GM19467 (cell line): ENCODE data around the gene PFKP.
"Not testable (repeated sequence)": the region's sequence is repeated elsewhere in the genome, so short reads cannot be mapped to it uniquely, and the experiment has no call there.

ENCODE experiments used
- ATAC-seq: cut with Tn5 transposase; IDR thresholded peaks from one replicate; pipeline ENCODE4 v1.9.1; 2021; ENCODE audit warnings: mild to moderate bottlenecking, moderate library complexity; ENCODE audit not compliant: unreplicated experiment

PFKP gene

GRCh38 chr10:3046981-3047547 is 20.3 kb upstream of the PFKP start:
- ATAC-seq, result no peak

- ATAC-seq, result no peak
Observed at GRCh38 chr10:3047596-3047995, 19.8 kb upstream of the PFKP start.

GRCh38 chr10:3048119-3049019 is 19.0 kb upstream of the PFKP start:
- ATAC-seq, result no peak

GRCh38 chr10:3051692-3052091 is 15.7 kb upstream of the PFKP start:
- no peak for ATAC-seq

GRCh38 chr10:3053155-3053554 is 14.2 kb upstream of the PFKP start:
- no peak for ATAC-seq

GRCh38 chr10:3054183-3054850 is 13.0 kb upstream of the PFKP start:
- no peak for ATAC-seq

- no peak for ATAC-seq
Observed at GRCh38 chr10:3054851-3055199, 12.5 kb upstream of the PFKP start.

GRCh38 chr10:3056280-3057037 is 10.9 kb upstream of the PFKP start:
- ATAC-seq, result no peak

GRCh38 chr10:3057946-3058345 is 9.4 kb upstream of the PFKP start:
- no peak for ATAC-seq

- no peak for ATAC-seq
Observed at GRCh38 chr10:3059974-3060373, 7.4 kb upstream of the PFKP start.

GRCh38 chr10:3060481-3060889 is 6.9 kb upstream of the PFKP start:
- ATAC-seq, result no peak

GRCh38 chr10:3061323-3061898 is 5.9 kb upstream of the PFKP start:
- not testable (repeated sequence) for ATAC-seq

GRCh38 chr10:3062502-3063186 is 4.7 kb upstream of the PFKP start:
- ATAC-seq, result no peak

- no peak for ATAC-seq
Observed at GRCh38 chr10:3064423-3064822, 2.9 kb upstream of the PFKP start.

- ATAC-seq, result no peak
Observed at GRCh38 chr10:3065622-3066021, 1.7 kb upstream of the PFKP start.

GRCh38 chr10:3066317-3067117 is 831 bp upstream of the PFKP start:
- no peak for ATAC-seq

- ATAC-seq, result no peak
Observed at GRCh38 chr10:3067859-3068179, 471 bp downstream of the PFKP start.

- ATAC-seq, result peak; percentile 42
Observed at GRCh38 chr10:3068201-3068967, 1.0 kb downstream of the PFKP start.
